Sigmoid colon (tissue), 7 donors: Measurements from ENCODE around the gene IGFBP2. TPM values are rescaled to one million over a fixed set of nuclear protein-coding genes. Genes with fewer than 3 reads are reported as not detected.

Experiments
- DNase-seq: peaks from one replicate; pipeline ENCODE4 v3.0.0-alpha.2; 2019
- H3K27ac ChIP-seq, 4 donors: fragments of 200-600 bp; sonication (generic); one replicate each; pipeline ENCODE4 v1.5.1; 2016 to 2019; ENCODE audit warnings: mild to moderate bottlenecking in 1 of 4
- H3K27me3 ChIP-seq, 3 donors: fragments of 200-600 bp; sonication (generic); one replicate each; pipeline ENCODE4 v1.5.1; 2019; ENCODE audit warnings: mild to moderate bottlenecking in 1 of 3
- H3K36me3 ChIP-seq, 4 donors: fragments of 200-600 bp; sonication (generic); one replicate each; pipeline ENCODE4 v1.5.1; 2016 to 2019
- H3K4me1 ChIP-seq, 4 donors: fragments of 200-600 bp; sonication (generic); one replicate each; pipeline ENCODE4 v1.5.1; 2017 to 2019
- H3K4me3 ChIP-seq, 4 donors: fragments of 200-600 bp; sonication (generic); one replicate each; pipeline ENCODE4 v1.5.1; 2017 to 2019; ENCODE audit warnings: mild to moderate bottlenecking in 2 of 4, moderate library complexity in 1 of 4
- H3K9me3 ChIP-seq, 4 donors: fragments of 200-600 bp in 3 of 4; sonication (generic) in 3 of 4; one replicate each; pipeline versions ENCODE4 v1.5.1 to v1.6.1; 2013 to 2019
- EP300 ChIP-seq, 4 donors: sonication (generic); formaldehyde crosslinking; IDR thresholded peaks; one replicate each; pipeline ENCODE4 v1.6.1; 2017; ENCODE audit warnings: antibody characterized with exemption in 4 of 4
- POLR2A ChIP-seq, 2 donors: fragments of 450-650 bp; IDR thresholded peaks; one replicate each; pipeline ENCODE4 v1.6.1; 2016; ENCODE audit warnings: antibody characterized with exemption in 2 of 2, mild to moderate bottlenecking in 2 of 2, moderate library complexity in 2 of 2
- POLR2AphosphoS5 ChIP-seq, 4 donors: sonication (generic); formaldehyde crosslinking; IDR thresholded peaks; one replicate each; pipeline ENCODE4 v1.6.1; 2017; ENCODE audit warnings: antibody characterized with exemption in 4 of 4
- WGBS, 2 donors: extraction: QIAGEN DNeasy Blood & Tissue Kit; methylation state at CpG; one replicate each; pipeline ENCODE4 v1.1.7; 2013; 5-methylcytosine and 5-hydroxymethylcytosine counted together
- intact Hi-C: fragments of 100-400 bp; cut with DNase I; formaldehyde crosslinking; loops from one replicate; pipeline ENCODE4 v1.15.1; 2023
- polyA plus RNA-seq, 3 donors: library from polyadenylated mRNA; stranded (reverse); fragments of 200-250 nt; gene quantifications; one replicate each; pipeline ENCODE4 v1.2.3, GENCODE V29; 2013
- total RNA-seq, 4 donors: library from RNA; depleted of rRNA; stranded (reverse); fragments of >200 nt; gene quantifications; one replicate each; pipeline ENCODE4 v1.1.0, GENCODE V29; 2016
- TF ChIP-seq, protein P1 (sequence below), 4 experiments: fragments of 450-650 bp in 3 of 4; fragments of 200-600 bp in 1 of 4; IDR thresholded peaks; one replicate each; pipeline ENCODE4 v1.5.1; 2016 to 2019; ENCODE audit warnings: antibody characterized with exemption in 4 of 4, mild to moderate bottlenecking in 3 of 4, moderate library complexity in 2 of 4
- donor health status: healthy with polysubstance abuse.
- donor health status: Bipolar disorder and iron deficiency.
- donor health status: healthy.

IGFBP2 gene
- total and polyA plus RNA-seq, 7 donors: 6.3 to 45.7 (median 30.8) TPM

DNA sequence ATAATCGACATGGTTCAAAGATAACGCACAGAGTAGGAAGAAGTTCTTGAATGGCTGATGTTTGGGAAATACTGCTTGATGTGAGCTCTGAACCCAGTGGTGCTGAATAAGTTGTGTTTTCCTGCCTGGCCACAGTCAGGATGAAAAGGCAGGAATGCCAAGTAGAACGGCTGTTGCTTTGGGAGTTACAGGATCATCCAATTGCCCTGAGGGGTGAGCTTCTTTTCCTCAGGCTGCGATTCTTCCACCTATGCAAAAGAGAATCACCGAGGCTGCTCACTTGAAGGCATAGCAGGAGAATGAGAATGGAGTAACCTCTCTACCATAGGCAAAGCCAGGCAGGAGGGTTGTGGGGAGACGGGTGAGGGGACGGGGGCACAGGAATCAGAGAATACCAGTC is 14.4 kb upstream of the IGFBP2 start:
- 85 to 89% methylated on average over 7 of the region's 7 CpGs for WGBS, 2 donors
- Histone ChIP-seq H3K27me3 (no peaks in the 10 kb centered on the region), H3K4me3 (no peak overlapping the region), H3K9me3 (no peaks in the 10 kb centered on the region), H3K27ac (no peak overlapping the region), H3K4me1 (peaks cover 0 to 27% (median 14%) of the 10 kb centered on the region in 4 donors), H3K36me3 (no peaks in the 10 kb centered on the region)
- no peak for DNase-seq
- intact Hi-C loops: no loop called here
- TF ChIP-seq POLR2A (IDR thresholded peaks at IDR 0.05): no peak

DNA sequence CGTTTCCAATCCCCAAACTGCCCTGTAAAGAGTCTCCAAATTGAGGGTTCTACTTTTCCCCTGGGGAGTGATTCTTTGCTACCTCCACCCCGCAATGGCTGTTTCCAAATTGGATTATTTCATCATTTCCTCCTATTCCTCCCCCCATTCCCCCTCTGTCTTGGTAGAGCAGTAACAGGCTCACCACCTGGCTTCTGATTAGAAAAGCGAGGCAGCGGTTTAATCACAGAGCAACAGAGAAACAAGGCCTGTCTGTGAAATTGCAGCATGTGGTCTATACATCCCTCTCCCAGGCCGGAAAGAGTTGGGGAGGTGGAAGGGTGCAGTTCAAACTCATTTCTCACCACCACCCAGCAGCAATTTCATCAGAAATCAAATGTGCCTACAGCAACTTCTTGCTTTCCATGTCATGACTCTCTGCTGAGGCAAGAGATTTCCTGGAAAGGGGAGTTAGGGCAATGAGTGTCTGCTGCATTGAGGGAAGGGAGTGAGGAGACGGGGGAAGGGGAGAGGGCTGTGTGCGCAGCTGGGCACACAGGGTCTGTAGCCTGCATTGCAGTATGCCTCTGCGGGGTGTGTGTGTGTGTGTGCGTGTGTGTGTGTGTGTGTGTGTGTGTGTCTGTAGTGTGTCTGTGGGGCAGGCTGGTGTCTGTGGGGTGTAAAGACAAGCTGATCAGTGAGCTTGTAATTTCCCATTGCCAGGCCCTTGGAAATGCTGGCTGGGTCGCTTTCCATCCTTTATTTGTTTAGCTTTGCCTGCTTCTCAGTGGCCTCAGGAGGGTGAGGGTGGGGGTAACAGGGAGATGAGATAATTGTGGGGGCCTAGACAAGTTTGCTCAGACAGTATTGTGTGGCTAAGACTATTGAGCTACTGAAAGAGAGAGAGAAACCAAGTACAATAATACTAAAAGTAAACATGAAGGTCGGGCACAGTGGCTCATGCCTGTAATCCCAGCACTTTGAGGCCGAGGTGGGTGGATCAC is 13.5 kb upstream of the IGFBP2 start:
- 59 to 61% methylated on average over 12 of the region's 12 CpGs for WGBS, 2 donors
- Histone ChIP-seq H3K27ac (no peak overlapping the region), H3K4me1 (peaks cover 0 to 27% (median 14%) of the 10 kb centered on the region in 4 donors), H3K36me3 (no peaks in the 10 kb centered on the region), H3K4me3 (no peak overlapping the region), H3K9me3 (no peaks in the 10 kb centered on the region), H3K27me3 (no peaks in the 10 kb centered on the region)
- no peak for DNase-seq
- TF ChIP-seq, protein P1, sequence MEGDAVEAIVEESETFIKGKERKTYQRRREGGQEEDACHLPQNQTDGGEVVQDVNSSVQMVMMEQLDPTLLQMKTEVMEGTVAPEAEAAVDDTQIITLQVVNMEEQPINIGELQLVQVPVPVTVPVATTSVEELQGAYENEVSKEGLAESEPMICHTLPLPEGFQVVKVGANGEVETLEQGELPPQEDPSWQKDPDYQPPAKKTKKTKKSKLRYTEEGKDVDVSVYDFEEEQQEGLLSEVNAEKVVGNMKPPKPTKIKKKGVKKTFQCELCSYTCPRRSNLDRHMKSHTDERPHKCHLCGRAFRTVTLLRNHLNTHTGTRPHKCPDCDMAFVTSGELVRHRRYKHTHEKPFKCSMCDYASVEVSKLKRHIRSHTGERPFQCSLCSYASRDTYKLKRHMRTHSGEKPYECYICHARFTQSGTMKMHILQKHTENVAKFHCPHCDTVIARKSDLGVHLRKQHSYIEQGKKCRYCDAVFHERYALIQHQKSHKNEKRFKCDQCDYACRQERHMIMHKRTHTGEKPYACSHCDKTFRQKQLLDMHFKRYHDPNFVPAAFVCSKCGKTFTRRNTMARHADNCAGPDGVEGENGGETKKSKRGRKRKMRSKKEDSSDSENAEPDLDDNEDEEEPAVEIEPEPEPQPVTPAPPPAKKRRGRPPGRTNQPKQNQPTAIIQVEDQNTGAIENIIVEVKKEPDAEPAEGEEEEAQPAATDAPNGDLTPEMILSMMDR (IDR thresholded peaks at IDR 0.05): no peak
- no peak for TF ChIP-seq EP300 (IDR thresholded peaks at IDR 0.05)
- no peak for TF ChIP-seq POLR2AphosphoS5 (IDR thresholded peaks at IDR 0.05)
- no peak for TF ChIP-seq POLR2A (IDR thresholded peaks at IDR 0.05)
- intact Hi-C loops: no loop called here

DNA sequence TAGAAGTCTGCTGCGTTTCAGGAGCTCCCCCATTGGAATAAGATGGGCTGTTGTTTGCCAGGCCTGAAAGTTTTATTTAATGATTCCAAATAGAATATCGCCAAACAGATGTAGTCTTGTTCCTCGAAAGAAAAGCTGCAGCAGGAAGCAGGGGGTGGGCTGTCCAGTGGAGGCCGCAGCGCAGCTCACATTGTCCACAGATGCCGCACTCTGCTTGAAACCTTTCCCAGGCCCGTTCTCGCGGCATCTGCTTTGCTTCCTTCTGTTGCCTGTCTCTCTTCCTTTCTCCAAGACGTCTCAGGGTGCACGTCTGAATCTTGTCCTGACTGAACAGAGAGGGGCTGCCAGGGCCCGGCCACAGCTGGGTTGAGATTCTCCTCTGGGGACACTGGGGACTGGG is 12.4 kb upstream of the IGFBP2 start:
- no peaks in the 10 kb centered on the region for H3K36me3 ChIP-seq
- H3K4me1 ChIP-seq: peaks cover 0 to 27% (median 14%) of the 10 kb centered on the region in 4 donors
- H3K27me3 ChIP-seq: no peaks in the 10 kb centered on the region
- H3K9me3 ChIP-seq: no peaks in the 10 kb centered on the region
- H3K27ac ChIP-seq: peak overlapping the region in 3 of 4 donors; percentile 35 to 62 (median 50)
- peak; percentile 69 for DNase-seq
- TF ChIP-seq EP300 (IDR thresholded peaks at IDR 0.05) (no peak), POLR2A (IDR thresholded peaks at IDR 0.05) (no peak), POLR2AphosphoS5 (IDR thresholded peaks at IDR 0.05) (peak in 1 of 4 donors; percentile 9)
- 75 to 81% methylated on average over 12 of the region's 12 CpGs for WGBS, 2 donors
- no peak overlapping the region for H3K4me3 ChIP-seq
- intact Hi-C loops: no loop called here

DNA sequence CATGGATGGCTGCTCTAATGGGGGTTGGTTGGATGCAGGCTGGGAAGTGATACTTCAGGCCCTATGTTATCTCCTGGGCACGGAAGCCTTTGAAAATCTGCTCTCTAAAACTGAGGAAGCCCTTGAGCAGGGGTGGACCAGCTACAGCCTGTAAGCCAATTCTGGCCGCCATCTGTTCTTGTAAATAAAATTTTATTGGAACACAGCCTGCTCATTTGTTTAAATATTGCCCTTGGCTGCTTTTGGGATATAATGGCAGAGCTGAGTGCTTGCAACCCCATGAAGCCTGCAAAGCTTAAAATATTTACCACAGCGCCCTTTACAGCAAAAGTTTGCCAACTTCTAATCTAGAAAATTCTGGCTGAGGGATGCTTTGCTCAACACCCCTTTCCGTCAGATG is 11.9 kb upstream of the IGFBP2 start:
- Histone ChIP-seq H3K27me3 (no peaks in the 10 kb centered on the region), H3K27ac (peak overlapping the region in 3 of 4 donors; percentile 35 to 62 (median 50)), H3K4me1 (peaks cover 0 to 27% (median 14%) of the 10 kb centered on the region in 4 donors), H3K9me3 (no peaks in the 10 kb centered on the region), H3K36me3 (no peaks in the 10 kb centered on the region), H3K4me3 (no peak overlapping the region)
- TF ChIP-seq EP300 (IDR thresholded peaks at IDR 0.05) (no peak), POLR2A (IDR thresholded peaks at IDR 0.05) (no peak), POLR2AphosphoS5 (IDR thresholded peaks at IDR 0.05) (no peak)
- TF ChIP-seq, protein P1 (IDR thresholded peaks at IDR 0.05): no peak
- DNase-seq: no peak
- intact Hi-C loops: no loop called here
- WGBS, 2 donors: 67 to 71% methylated on average over 4 of the region's 4 CpGs

DNA sequence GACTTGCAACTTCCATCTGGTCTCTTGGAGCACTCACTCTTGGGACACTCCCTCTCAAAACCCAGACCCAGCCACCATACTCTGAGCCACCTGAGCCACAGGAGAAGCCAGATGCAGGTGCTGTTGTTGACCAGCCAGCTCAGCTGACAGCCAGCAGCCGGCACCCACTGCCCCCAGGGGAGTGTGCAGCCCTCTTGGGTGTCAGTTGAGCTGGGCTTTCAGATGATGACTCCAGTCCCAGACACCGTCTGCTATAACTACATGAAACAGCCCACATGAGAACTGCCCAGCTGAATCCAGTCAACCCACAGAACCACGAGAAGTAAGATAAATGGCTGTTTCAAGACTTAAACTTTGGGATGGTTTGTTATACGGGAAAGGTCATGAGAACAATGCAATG is 10.7 kb upstream of the IGFBP2 start:
- no peak overlapping the region for H3K27ac ChIP-seq
- TF ChIP-seq POLR2A (IDR thresholded peaks at IDR 0.05) (no peak), POLR2AphosphoS5 (IDR thresholded peaks at IDR 0.05) (no peak), EP300 (IDR thresholded peaks at IDR 0.05) (no peak)
- TF ChIP-seq, protein P1 (IDR thresholded peaks at IDR 0.05): no peak
- H3K36me3 ChIP-seq: no peaks in the 10 kb centered on the region
- H3K4me3 ChIP-seq: no peak overlapping the region
- H3K27me3 ChIP-seq: no peaks in the 10 kb centered on the region
- H3K9me3 ChIP-seq: no peaks in the 10 kb centered on the region
- DNase-seq: no peak
- H3K4me1 ChIP-seq: peaks cover 0 to 27% (median 14%) of the 10 kb centered on the region in 4 donors
- intact Hi-C loops: no loop called here
- WGBS, 2 donors: 60 to 91% methylated on average over 4 of the region's 4 CpGs
